Gastroesophageal sphincter (tissue), 4 donors: ENCODE measurements around the gene C1orf21. TPM values are rescaled to one million over a fixed set of nuclear protein-coding genes. Genes with fewer than 3 reads are reported as not detected.

Experiments used
- ATAC-seq: fragments of 150-250 bp; one replicate; pipeline ENCODE4 v1.9.1; 2016; ENCODE audit warnings: mild to moderate bottlenecking, moderate library complexity
- H3K27ac ChIP-seq, 4 donors: fragments of 200-600 bp; sonication (generic) in 3 of 4; 1 replicate in 3 of 4; 2 replicates in 1 of 4; pipeline ENCODE4 v1.5.1; 2016 to 2019
- H3K27me3 ChIP-seq: fragments of 200-600 bp; sonication (generic); one replicate; pipeline ENCODE4 v1.5.1; 2019
- H3K36me3 ChIP-seq, 2 donors: fragments of 200-600 bp; sonication (generic); one replicate each; pipeline ENCODE4 v1.5.1; 2019; ENCODE audit warnings: control low read depth in 1 of 2
- H3K4me1 ChIP-seq, 3 donors: fragments of 200-600 bp; sonication (generic); 1 replicate in 2 of 3; 2 replicates in 1 of 3; pipeline ENCODE4 v1.5.1; 2016 to 2019; ENCODE audit warnings: control low read depth in 2 of 3
- H3K4me3 ChIP-seq, 2 donors: fragments of 200-600 bp; sonication (generic); one replicate each; pipeline ENCODE4 v1.5.1; 2019; ENCODE audit warnings: mild to moderate bottlenecking in 1 of 2, moderate library complexity in 1 of 2
- H3K9me3 ChIP-seq, 3 donors: fragments of 200-600 bp; sonication (generic); one replicate each; pipeline ENCODE4 v1.5.1; 2017 to 2019; ENCODE audit warnings: control low read depth in 2 of 3
- CTCF ChIP-seq, 4 experiments: fragments of 200-600 bp in 2 of 4; fragments of 450-650 bp in 2 of 4; sonication (generic) in 1 of 4; IDR thresholded peaks; one replicate each; pipeline ENCODE4 v1.5.1; 2017 to 2019; ENCODE audit warnings: antibody characterized with exemption in 4 of 4, mild to moderate bottlenecking in 2 of 4, moderate library complexity in 2 of 4
- EP300 ChIP-seq: sonication (generic); formaldehyde crosslinking; IDR thresholded peaks from one replicate; pipeline ENCODE4 v1.6.1; 2017; ENCODE audit warnings: antibody characterized with exemption, mild to moderate bottlenecking
- POLR2A ChIP-seq, 2 donors: fragments of 450-650 bp; IDR thresholded peaks; one replicate each; pipeline ENCODE4 v1.6.1; 2017; ENCODE audit warnings: antibody characterized with exemption in 2 of 2, mild to moderate bottlenecking in 2 of 2, moderate library complexity in 1 of 2
- POLR2AphosphoS5 ChIP-seq: sonication (generic); formaldehyde crosslinking; IDR thresholded peaks from one replicate; pipeline ENCODE4 v1.6.1; 2017; ENCODE audit warnings: antibody characterized with exemption
- WGBS, 2 donors: methylation state at CpG; one replicate each; pipeline ENCODE4 v1.1.5; 2018; ENCODE audit warnings: low coverage in 1 of 2; 5-methylcytosine and 5-hydroxymethylcytosine counted together
- total RNA-seq, 4 donors: library from RNA; depleted of rRNA; stranded (reverse); fragments of >200 nt; gene quantifications; one replicate each; pipeline ENCODE4 v1.1.0, GENCODE V29; 2016

C1orf21 gene
- total RNA-seq, 4 donors from 2014 or later, result 81.4 to 167 (median 121) TPM

- no peaks in the 10 kb centered on the region for H3K9me3 ChIP-seq
- H3K4me1 ChIP-seq, result peaks cover 4 to 56% (median 16%) of the 10 kb centered on the region in 3 donors
- peak overlapping the region; percentile 83 to 97 for H3K4me3 ChIP-seq
- no peaks in the 10 kb centered on the region for H3K27me3 ChIP-seq
- 0 to 2% methylated on average over 7 of the region's 7 CpGs for WGBS, 2 donors
- peak overlapping the region; percentile 81 to 99 (median 96) for H3K27ac ChIP-seq
- TF ChIP-seq CTCF (IDR thresholded peaks at IDR 0.05), result no peak
- TF ChIP-seq EP300, result no peak
- TF ChIP-seq POLR2A (IDR thresholded peaks at IDR 0.05), result no peak
- TF ChIP-seq POLR2AphosphoS5, result peak; percentile 69
- peak; percentile 26 for ATAC-seq
- H3K36me3 ChIP-seq, result no peaks in the 10 kb centered on the region
Observed at GRCh38 chr1:184388319-184388889, 1.6 kb downstream of the C1orf21 start.

GRCh38 chr1:184388971-184389370, 2.1 kb downstream of the C1orf21 start:
- no peak for ATAC-seq
- WGBS, 2 donors, result 49 to 69% methylated on average over 2 to 5 of the region's 5 CpGs
- Histone ChIP-seq H3K36me3 (no peaks in the 10 kb centered on the region), H3K27me3 (no peaks in the 10 kb centered on the region), H3K4me1 (peaks cover 4 to 62% (median 16%) of the 10 kb centered on the region in 3 donors), H3K27ac (peak overlapping the region; percentile 67 to 99 (median 88)), H3K4me3 (peak overlapping the region; percentile 83 to 97), H3K9me3 (no peaks in the 10 kb centered on the region)
- TF ChIP-seq POLR2AphosphoS5 (no peak), EP300 (no peak), CTCF (IDR thresholded peaks at IDR 0.05) (no peak), POLR2A (IDR thresholded peaks at IDR 0.05) (no peak)

- Histone ChIP-seq H3K27me3 (no peaks in the 10 kb centered on the region), H3K4me3 (peak overlapping the region; percentile 83 to 97), H3K36me3 (no peaks in the 10 kb centered on the region), H3K27ac (peak overlapping the region in 2 of 4 donors; percentile 95 to 99), H3K4me1 (peaks cover 6 to 67% (median 16%) of the 10 kb centered on the region in 3 donors), H3K9me3 (no peaks in the 10 kb centered on the region)
- ATAC-seq, result no peak
- WGBS, 2 donors, result 66% methylated on average over 2 of the region's 2 CpGs; no CpG with 5 or more reads in 1 of the 2 donors
- TF ChIP-seq POLR2A (IDR thresholded peaks at IDR 0.05) (no peak), CTCF (IDR thresholded peaks at IDR 0.05) (no peak), EP300 (no peak), POLR2AphosphoS5 (no peak)
Observed at GRCh38 chr1:184389446-184389845, 2.6 kb downstream of the C1orf21 start.

- no peak for ATAC-seq
- Histone ChIP-seq H3K36me3 (no peaks in the 10 kb centered on the region), H3K4me3 (no peak overlapping the region), H3K27ac (peak overlapping the region in 2 of 4 donors; percentile 29 to 45), H3K27me3 (no peaks in the 10 kb centered on the region), H3K9me3 (no peaks in the 10 kb centered on the region), H3K4me1 (peaks cover 7 to 78% (median 16%) of the 10 kb centered on the region in 3 donors)
- WGBS, 2 donors, result 61 to 76% methylated on average over 2 of the region's 2 CpGs
- TF ChIP-seq POLR2A (IDR thresholded peaks at IDR 0.05), result no peak
- TF ChIP-seq EP300, result no peak
- TF ChIP-seq POLR2AphosphoS5, result no peak
- no peak for TF ChIP-seq CTCF (IDR thresholded peaks at IDR 0.05)
Observed at GRCh38 chr1:184390889-184391288, 4.1 kb downstream of the C1orf21 start.

GRCh38 chr1:184392067-184392466, 5.2 kb downstream of the C1orf21 start:
- ATAC-seq, result no peak
- Histone ChIP-seq H3K4me1 (peaks cover 7 to 77% (median 16%) of the 10 kb centered on the region in 3 donors), H3K9me3 (no peaks in the 10 kb centered on the region), H3K4me3 (no peak overlapping the region), H3K27me3 (no peaks in the 10 kb centered on the region), H3K36me3 (no peaks in the 10 kb centered on the region), H3K27ac (peak overlapping the region in 2 of 4 donors; percentile 14 to 45)
- no peak for TF ChIP-seq CTCF (IDR thresholded peaks at IDR 0.05)
- 33 to 70% methylated on average over 2 to 6 of the region's 6 CpGs for WGBS, 2 donors
